Stimulated activated naive B cell treated with anti-CD40 and anti-IgM and Interleukin-4, amounts not matched to agents 10 μg/mL and 1 μg/mL and 100 μg/mL, for 72 hours (primary cell): Measurements from ENCODE around the gene MOSPD3.
"Not testable (repeated sequence)": the region's sequence is repeated elsewhere in the genome, so short reads cannot be mapped to it uniquely, and the experiment has no call there.

Experiments used
- ATAC-seq, 2 donors: fragments of 150-1000 bp; cut with Tn5 transposase; replicated peaks; 2 replicates each; pipeline ENCODE4 v1.10.0; 2021; ENCODE audit warnings: moderate library complexity in 1 of 2
- DNase-seq: peaks from one replicate; pipeline ENCODE4 v3.0.0; 2021
- H3K27ac Mint-ChIP-seq: one replicate; pipeline ENCODE4 v1.8.0; 2022; ENCODE audit warnings: mild to moderate bottlenecking, mixed read lengths
- H3K27me3 Mint-ChIP-seq, 2 donors: one replicate each; pipeline ENCODE4 v1.8.0; 2022; ENCODE audit warnings: mixed read lengths in 2 of 2
- H3K36me3 Mint-ChIP-seq, 2 donors: one replicate each; pipeline ENCODE4 v1.8.0; 2022; ENCODE audit warnings: mixed read lengths in 2 of 2, mild to moderate bottlenecking in 1 of 2
- H3K4me1 Mint-ChIP-seq, 2 donors: one replicate each; pipeline ENCODE4 v1.8.0; 2022; ENCODE audit warnings: mixed read lengths in 2 of 2, mild to moderate bottlenecking in 1 of 2
- H3K4me3 Mint-ChIP-seq, 2 donors: one replicate each; pipeline ENCODE4 v1.8.0; 2022; ENCODE audit warnings: mild to moderate bottlenecking in 2 of 2, mixed read lengths in 2 of 2, moderate library complexity in 1 of 2
- H3K9me3 Mint-ChIP-seq, 2 donors: one replicate each; pipeline ENCODE4 v1.8.0; 2022; ENCODE audit warnings: mixed read lengths in 2 of 2, mild to moderate bottlenecking in 1 of 2

The MOSPD3 gene, protein sequence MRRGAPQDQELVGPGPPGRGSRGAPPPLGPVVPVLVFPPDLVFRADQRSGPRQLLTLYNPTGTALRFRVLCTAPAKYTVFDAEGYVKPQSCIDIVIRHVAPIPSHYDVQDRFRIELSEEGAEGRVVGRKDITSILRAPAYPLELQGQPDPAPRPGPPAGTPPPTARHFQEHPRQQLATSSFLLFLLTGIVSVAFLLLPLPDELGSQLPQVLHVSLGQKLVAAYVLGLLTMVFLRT

GRCh38 chr7:100611983-100612729 is at the start of gene MOSPD3:
Gene MOSPD3 (plus strand): TSS chr7:100612540. CDS start chr7:100612792, 252 bp downstream.
- DNase-seq (peak; percentile 96), ATAC-seq (peak; percentile 93 to 94)
- Mint-ChIP-seq H3K4me1 (peaks cover 8 to 13% of the 10 kb centered on the region in 2 donors), H3K4me3 (peak within 1 kb of the TSS; percentile 97 to 99), H3K9me3 (no peaks in the 10 kb centered on the region), H3K36me3 (peaks cover 5 to 11% of the 10 kb centered on the region in 2 donors), H3K27me3 (no peaks in the 10 kb centered on the region), H3K27ac (peak within 1 kb of the TSS; percentile 100)

GRCh38 chr7:100563100-100563564 is 49.2 kb upstream of the MOSPD3 start:
- peaks cover 12 to 31% of the 10 kb centered on the region in 2 donors for H3K4me1 Mint-ChIP-seq
- H3K36me3 Mint-ChIP-seq, result peaks cover 35 to 50% of the 10 kb centered on the region in 2 donors
- H3K27me3 Mint-ChIP-seq, result no peaks in the 10 kb centered on the region
- H3K27ac Mint-ChIP-seq, result no peak overlapping the region
- no peaks in the 10 kb centered on the region for H3K9me3 Mint-ChIP-seq
- no peak overlapping the region for H3K4me3 Mint-ChIP-seq
- ATAC-seq (no peak), DNase-seq (no peak)

DNA sequence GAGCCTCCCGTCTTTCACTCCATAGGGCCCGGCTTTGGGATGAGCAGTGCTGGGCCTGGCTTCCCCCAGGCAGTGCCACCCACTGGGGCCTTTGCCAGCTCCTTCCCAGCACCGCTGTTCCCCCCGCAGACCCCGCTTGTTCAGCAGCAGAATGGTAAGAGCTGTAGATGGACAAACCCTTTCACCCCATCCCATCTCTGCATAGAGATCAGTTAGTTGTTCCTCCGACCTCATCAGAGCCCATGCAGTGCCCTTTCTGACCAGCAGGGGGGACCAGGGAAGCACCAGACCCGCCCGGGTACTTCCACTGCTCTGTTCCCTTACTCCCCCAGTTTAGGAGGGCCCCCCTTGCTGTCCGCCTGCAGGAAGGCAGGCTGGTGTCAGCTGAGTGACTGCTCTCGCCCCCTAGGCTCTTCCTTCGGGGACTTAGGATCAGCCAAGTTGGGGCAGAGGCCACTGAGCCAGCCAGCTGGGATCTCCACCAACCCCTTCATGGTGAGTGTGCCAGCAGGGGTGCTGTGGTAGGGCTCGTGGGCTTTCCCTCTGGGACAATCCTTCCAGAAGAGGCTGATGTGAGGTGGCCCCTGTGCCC is 48.4 kb upstream of the MOSPD3 start:
- peaks cover 36 to 46% of the 10 kb centered on the region in 2 donors for H3K36me3 Mint-ChIP-seq
- H3K4me1 Mint-ChIP-seq, result peaks cover 18 to 36% of the 10 kb centered on the region in 2 donors
- no peaks in the 10 kb centered on the region for H3K27me3 Mint-ChIP-seq
- no peak overlapping the region for H3K4me3 Mint-ChIP-seq
- H3K27ac Mint-ChIP-seq, result no peak overlapping the region
- DNase-seq (peak; percentile 53), ATAC-seq (peak; percentile 72 to 75)
- H3K9me3 Mint-ChIP-seq, result no peaks in the 10 kb centered on the region

- not testable (repeated sequence) for ATAC-seq, H3K27me3 Mint-ChIP-seq, DNase-seq, H3K27ac Mint-ChIP-seq, H3K4me3 Mint-ChIP-seq, H3K9me3 Mint-ChIP-seq
- peaks cover 23 to 36% of the 10 kb centered on the region in 2 donors for H3K4me1 Mint-ChIP-seq
- peaks cover 36 to 41% of the 10 kb centered on the region in 2 donors for H3K36me3 Mint-ChIP-seq
These were observed 47.9 kb upstream of the MOSPD3 start for GRCh38 chr7:100564405-100564804.

DNA sequence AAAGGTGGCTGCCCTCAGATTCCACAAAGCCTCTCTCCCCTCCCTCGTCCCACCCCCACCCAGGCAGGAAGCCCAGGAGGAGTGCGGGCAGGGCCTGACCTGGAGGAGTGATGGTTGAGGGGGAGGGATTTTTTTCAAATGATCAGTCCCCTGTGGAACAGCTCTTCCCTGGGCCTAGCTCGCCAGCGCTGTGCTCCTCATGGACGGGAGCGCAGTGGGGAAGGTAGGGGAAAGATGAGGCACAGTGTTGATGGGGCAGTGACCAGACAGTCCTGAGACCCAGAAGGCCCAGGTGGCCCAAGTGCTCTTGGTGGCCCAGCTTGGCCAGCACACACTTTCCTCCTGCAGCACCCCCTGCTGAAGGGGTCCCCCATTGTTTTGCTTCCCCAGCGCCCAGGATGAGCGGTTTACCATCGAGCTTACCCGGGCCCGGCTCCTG is 47.2 kb upstream of the MOSPD3 start:
- DNase-seq (no peak), ATAC-seq (no peak)
- peak overlapping the region; percentile 59 for H3K27ac Mint-ChIP-seq
- H3K27me3 Mint-ChIP-seq, result no peaks in the 10 kb centered on the region
- H3K4me1 Mint-ChIP-seq, result peaks cover 23 to 40% of the 10 kb centered on the region in 2 donors
- no peaks in the 10 kb centered on the region for H3K9me3 Mint-ChIP-seq
- peaks cover 34 to 38% of the 10 kb centered on the region in 2 donors for H3K36me3 Mint-ChIP-seq
- H3K4me3 Mint-ChIP-seq, result no peak overlapping the region

DNA sequence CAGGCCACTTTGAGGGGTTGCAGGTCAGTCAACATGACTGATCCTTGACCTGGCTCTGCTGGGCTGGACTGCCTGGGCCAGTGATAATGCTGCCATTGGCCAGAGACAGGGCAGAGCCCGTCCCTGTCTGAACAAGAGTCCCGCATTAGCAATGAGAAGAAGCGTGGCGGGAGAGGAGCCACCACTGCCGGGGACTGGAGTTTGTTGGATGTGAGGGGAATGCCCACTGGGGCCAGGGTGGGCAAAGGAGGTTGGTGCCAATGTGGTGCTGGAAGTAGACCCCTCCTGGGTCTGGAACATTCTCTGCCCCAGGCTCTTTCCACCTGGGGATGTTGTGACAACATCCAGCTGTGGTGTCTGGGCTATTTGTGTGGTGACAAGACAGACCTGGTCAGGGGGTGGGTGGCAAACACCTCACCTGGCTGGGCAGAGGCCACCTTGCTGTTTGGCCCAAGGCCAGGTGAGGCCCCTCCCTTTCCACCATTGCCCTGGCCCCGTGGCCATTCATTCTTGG is 46.3 kb upstream of the MOSPD3 start:
- H3K4me3 Mint-ChIP-seq, result no peak overlapping the region
- no peak overlapping the region for H3K27ac Mint-ChIP-seq
- H3K4me1 Mint-ChIP-seq, result peaks cover 23 to 49% of the 10 kb centered on the region in 2 donors
- no peaks in the 10 kb centered on the region for H3K27me3 Mint-ChIP-seq
- H3K9me3 Mint-ChIP-seq, result no peaks in the 10 kb centered on the region
- DNase-seq (no peak), ATAC-seq (no peak)
- peaks cover 34 to 38% of the 10 kb centered on the region in 2 donors for H3K36me3 Mint-ChIP-seq

GRCh38 chr7:100567031-100567730 is 45.2 kb upstream of the MOSPD3 start:
- Mint-ChIP-seq H3K27me3 (peaks cover 0 to 5% of the 10 kb centered on the region in 2 donors), H3K36me3 (peaks cover 38 to 41% of the 10 kb centered on the region in 2 donors), H3K4me3 (no peak overlapping the region), H3K4me1 (peaks cover 27 to 56% of the 10 kb centered on the region in 2 donors), H3K27ac (peak overlapping the region; percentile 37), H3K9me3 (no peaks in the 10 kb centered on the region)
- DNase-seq (no peak), ATAC-seq (no peak)

- H3K4me1 Mint-ChIP-seq, result peaks cover 27 to 58% of the 10 kb centered on the region in 2 donors
- peak overlapping the region; percentile 37 for H3K27ac Mint-ChIP-seq
These were observed 44.6 kb upstream of the MOSPD3 start for GRCh38 chr7:100567751-100568175.

DNA sequence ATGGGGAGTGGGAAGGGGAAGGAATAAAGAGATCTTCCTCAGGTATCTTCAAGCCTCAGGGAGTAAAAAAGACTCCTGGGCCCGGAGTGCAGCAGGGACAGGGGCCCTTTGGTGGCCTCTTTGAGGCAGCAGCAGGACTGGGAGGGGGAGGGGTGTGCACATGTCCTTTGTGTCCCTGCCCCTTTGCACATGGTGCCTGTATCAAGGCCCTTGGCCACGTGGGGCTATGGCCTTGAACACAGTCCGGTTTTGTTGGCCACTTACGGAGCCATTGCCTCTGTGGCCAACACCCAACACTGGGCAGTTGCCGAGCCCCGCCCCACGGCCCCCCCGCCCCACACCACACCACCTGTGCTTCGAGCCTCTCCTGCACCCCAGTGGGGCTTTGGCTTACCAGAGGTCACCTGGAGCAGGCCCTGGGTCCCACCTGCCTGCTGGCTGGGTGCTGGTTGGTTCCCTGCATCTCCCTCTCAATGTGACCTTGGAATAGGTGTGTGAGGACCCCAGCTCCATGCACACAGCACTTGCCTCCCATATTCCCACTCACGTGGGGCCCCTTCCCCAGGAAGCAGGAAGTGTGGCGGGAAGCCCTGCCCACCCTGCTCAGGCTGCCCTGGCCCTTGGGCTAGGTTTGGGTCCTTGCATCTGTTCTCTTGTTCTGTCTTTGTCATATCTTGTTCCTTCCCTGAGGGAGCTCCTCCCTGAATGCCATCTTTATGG is 44.0 kb upstream of the MOSPD3 start:
- Mint-ChIP-seq H3K36me3 (peaks cover 37 to 38% of the 10 kb centered on the region in 2 donors), H3K27me3 (peaks cover 0 to 5% of the 10 kb centered on the region in 2 donors), H3K4me3 (no peak overlapping the region), H3K27ac (peak overlapping the region; percentile 21), H3K4me1 (peaks cover 29 to 58% of the 10 kb centered on the region in 2 donors), H3K9me3 (no peaks in the 10 kb centered on the region)
- ATAC-seq (no peak), DNase-seq (no peak)

More at GRCh38 chr7:100567751-100568175, 44.6 kb upstream of the MOSPD3 start:
- H3K27me3 Mint-ChIP-seq, result peaks cover 0 to 5% of the 10 kb centered on the region in 2 donors
- no peak overlapping the region for H3K4me3 Mint-ChIP-seq
- ATAC-seq, result no peak
- DNase-seq, result no peak
- H3K9me3 Mint-ChIP-seq, result no peaks in the 10 kb centered on the region
- peaks cover 38 to 39% of the 10 kb centered on the region in 2 donors for H3K36me3 Mint-ChIP-seq

DNA sequence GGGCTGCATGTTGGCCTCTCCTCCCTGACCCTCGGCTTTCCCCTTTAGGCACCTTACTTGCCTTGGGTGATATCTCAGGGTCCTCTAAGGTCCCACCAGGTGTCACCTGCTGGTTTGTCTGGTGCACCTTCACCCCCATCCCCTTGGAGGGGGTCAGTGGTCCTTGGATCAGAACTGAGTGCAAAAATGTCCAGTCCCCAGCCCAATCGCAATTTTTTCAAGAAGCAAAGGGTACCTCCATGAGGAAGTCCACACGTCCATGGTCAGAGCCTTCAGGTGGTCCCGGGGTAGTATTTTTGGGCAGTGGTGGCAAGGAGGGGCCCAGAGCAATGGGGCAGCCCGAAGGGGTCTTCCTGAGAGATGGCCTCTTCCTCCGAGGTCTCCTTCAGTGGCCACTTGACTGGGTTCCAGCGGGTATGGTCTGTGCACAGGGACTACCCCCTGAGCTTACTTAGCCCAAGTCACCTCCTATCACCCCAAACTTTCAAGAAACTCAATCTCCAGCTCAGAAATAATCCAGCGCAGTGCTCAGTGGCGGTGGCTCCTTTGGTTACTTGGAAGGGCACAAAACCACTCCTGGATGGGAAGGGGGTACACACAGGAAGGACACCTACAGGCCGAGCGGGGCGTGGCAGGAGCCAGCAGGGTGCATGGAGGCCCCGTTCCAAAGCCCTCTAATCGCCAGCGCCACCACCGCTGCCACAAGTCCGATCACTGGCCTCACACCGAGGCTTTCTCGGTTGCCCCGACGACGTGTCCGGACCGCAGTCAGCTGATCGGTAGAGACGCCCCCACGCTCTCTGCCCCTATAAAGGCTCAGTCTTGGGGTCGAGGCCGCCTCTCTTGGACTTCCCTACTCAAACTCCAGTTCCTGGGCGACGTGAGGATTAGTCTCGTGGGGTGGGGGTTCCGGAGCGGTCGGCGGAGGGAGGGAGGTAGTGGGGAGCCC is 43.2 kb upstream of the MOSPD3 start:
- no peaks in the 10 kb centered on the region for H3K9me3 Mint-ChIP-seq
- H3K27me3 Mint-ChIP-seq, result peaks cover 0 to 5% of the 10 kb centered on the region in 2 donors
- H3K4me1 Mint-ChIP-seq, result peaks cover 27 to 50% of the 10 kb centered on the region in 2 donors
- peaks cover 31 to 32% of the 10 kb centered on the region in 2 donors for H3K36me3 Mint-ChIP-seq
- DNase-seq (no peak), ATAC-seq (peak; percentile 45 to 55)
- peak overlapping the region; percentile 80 for H3K27ac Mint-ChIP-seq
- peak overlapping the region; percentile 39 to 71 for H3K4me3 Mint-ChIP-seq

DNA sequence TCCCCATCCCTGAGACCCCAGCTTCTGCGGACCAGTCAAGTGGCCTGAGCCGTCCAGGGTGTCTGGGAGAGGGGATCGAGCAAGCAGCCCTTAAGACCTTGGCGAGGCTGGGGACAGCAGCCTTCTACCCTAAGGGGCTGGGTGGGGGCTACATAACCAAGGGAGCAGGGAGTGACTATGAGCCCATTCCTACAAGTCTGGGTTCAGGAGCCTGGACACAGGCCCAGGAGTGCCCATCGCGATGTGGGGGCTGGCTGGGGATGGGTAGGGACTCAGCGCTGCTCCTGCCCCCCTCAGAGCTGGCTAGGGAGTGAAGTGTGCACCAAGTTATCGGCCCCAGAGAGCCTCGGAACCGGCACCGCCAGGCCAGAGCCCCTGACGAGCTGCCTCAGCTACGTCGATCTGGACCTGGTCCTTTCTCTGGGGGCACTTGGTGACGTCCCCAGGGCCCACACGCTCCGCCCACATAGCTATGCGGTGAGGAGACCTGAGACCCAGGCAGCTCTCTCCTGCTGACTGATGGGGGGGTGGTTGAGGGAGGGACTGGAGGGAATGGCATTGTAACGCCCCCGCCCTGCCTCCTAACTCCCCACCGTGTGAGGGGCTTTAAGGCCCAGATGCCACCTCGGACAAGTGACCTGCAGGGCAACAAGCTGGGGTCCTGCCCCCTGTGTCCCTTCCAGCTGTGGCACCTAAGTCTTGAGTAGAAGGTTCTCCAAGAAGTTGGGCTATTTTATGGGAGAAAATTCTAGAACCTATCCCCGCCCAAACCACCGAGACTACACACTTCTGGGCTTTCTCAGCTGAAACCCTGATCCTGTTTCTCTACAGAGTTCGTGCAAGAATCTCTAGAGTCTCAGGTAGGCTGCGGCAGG is 41.1 kb upstream of the MOSPD3 start:
- peaks cover 0 to 5% of the 10 kb centered on the region in 2 donors for H3K27me3 Mint-ChIP-seq
- H3K27ac Mint-ChIP-seq, result peak overlapping the region; percentile 56
- H3K4me3 Mint-ChIP-seq, result no peak overlapping the region
- no peaks in the 10 kb centered on the region for H3K9me3 Mint-ChIP-seq
- ATAC-seq, result no peak
- no peak for DNase-seq
- H3K4me1 Mint-ChIP-seq, result peaks cover 27 to 49% of the 10 kb centered on the region in 2 donors
- peaks cover 34 to 39% of the 10 kb centered on the region in 2 donors for H3K36me3 Mint-ChIP-seq

DNA sequence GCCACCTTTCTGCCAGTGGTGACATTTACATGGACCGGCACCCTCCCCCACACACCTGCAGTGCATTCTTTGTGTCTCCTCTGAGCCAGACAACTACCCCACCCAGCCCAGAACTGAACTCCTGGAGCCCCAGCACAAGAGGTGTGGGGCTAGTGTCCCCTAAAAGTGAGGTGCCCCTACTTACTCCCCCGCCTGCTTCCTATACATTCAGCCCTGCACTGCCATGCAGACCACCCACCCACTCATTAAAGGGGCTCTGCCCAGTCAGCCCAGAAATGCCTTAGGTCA is 40.6 kb upstream of the MOSPD3 start:
- no peak for ATAC-seq
- Mint-ChIP-seq H3K4me1 (peaks cover 27 to 49% of the 10 kb centered on the region in 2 donors), H3K4me3 (no peak overlapping the region), H3K27me3 (peaks cover 0 to 5% of the 10 kb centered on the region in 2 donors), H3K27ac (no peak overlapping the region), H3K9me3 (no peaks in the 10 kb centered on the region), H3K36me3 (peaks cover 39 to 42% of the 10 kb centered on the region in 2 donors)
- no peak for DNase-seq
